Spleen (tissue), 7 donors: ENCODE data around the gene ITPR1.

Source experiments
- CTCF ChIP-seq, 11 experiments: fragments of 200-600 bp in 7 of 11; fragments of 450-650 bp in 4 of 11; sonication (generic) in 4 of 11; IDR thresholded peaks in 8 of 11; conservative IDR thresholded peaks in 3 of 11; 1 replicate in 7 of 11; 2 replicates in 4 of 11; pipeline versions ENCODE4 v1.4.0 to v1.8.0; 2016 to 2021; ENCODE audit warnings: antibody characterized with exemption in 11 of 11, inconsistent platforms in 4 of 11, mild to moderate bottlenecking in 1 of 11
- POLR2AphosphoS5 ChIP-seq, 3 donors: sonication (generic); formaldehyde crosslinking; IDR thresholded peaks; one replicate each; pipeline ENCODE4 v1.5.1; 2017; ENCODE audit warnings: antibody characterized with exemption in 3 of 3
- donor health status: DM: no; HTN: no; CAD: no; lungs with moderate emphysema.
- donor health status: DM: no; HTN: no; CAD: no.
- donor health status: DM: no; HTN: no; CAD: no.

GRCh38 chr3:4495294-4496086 lies 2.3 kb downstream of the ITPR1 start:
- TF ChIP-seq CTCF (IDR thresholded peaks at IDR 0.05 in 8 of 11, conservative IDR thresholded peaks at IDR 0.05 in 3 of 11) (no peak), POLR2AphosphoS5 (IDR thresholded peaks at IDR 0.05) (no peak)
